MV-4-11 (cell line): Measurements from ENCODE around the gene ICA1L.
"Not testable (repeated sequence)": the region's sequence is repeated elsewhere in the genome, so short reads cannot be mapped to it uniquely, and the experiment has no call there.

Experiments used
- DNase-seq: peaks from one replicate; lab custom pipeline; 2025; lab: John Stamatoyannopoulos, UW

ICA1L gene

DNA sequence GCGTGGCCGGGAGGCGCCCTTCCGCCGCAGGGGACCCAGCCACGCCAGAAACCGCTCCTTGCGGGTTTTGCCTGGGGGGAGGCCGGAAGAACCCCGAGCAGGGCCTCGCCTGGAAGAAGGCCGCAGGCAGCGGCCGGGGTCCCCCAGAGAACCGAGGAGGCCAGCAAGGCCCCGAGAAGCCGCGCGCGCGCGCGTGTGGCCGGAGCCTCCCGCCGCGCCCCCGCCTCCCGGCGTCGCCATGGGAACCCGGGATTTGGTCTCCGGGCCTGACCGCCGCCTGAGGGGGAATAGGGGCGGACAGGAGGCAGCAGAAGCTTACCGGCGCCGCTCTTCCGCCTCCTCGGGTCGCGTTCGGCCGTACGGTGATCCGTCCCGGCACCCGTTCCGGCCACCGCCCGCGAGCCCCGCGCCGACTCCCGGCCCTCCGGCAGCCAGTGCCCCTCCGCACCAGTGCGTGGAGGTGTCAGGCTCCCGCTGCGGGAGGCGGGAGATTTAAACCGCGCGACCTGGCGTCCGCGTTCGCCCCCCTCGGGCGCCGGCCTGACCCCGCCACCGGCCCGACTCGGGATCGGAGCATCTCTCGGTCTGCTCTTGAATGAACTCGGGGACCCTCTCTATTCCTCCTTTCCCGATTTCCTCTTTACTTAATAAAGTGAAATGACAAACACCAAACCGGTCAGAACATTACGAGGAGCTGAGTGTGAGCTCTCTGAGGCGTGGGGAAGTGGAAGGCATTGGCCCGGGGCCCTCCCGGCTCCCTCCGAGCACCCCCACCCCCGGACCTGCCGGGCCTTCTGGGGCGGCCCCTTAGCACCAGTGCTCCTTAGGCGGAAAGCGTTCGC, at the start of gene ICA1L:
Gene ICA1L (minus strand): TSS at position 467 of the 842 bp plus-strand sequence. CDS start 42,757 bp downstream, outside the sequence.
- peak; percentile 37 for DNase-seq

DNA sequence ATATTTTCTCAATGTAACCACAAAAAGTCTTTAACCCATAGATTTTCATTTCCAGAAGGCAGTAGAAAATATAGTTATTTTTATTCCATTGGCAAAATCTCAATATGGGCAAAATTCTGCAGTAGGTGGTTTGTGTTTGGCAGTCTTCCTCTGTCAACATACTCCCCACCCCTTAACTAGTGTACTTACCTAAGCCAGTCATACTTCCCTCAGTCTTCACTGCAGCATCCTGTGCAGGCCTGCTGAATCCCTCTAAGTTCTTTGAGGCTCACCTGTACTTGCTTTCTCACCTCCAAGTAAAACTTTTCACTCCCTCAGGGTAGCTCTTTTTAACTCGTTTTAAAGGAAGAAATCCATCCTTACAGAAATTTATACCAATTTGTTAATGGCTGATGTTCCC, 47.3 kb upstream of the ICA1L start:
- DNase-seq: no peak

DNA sequence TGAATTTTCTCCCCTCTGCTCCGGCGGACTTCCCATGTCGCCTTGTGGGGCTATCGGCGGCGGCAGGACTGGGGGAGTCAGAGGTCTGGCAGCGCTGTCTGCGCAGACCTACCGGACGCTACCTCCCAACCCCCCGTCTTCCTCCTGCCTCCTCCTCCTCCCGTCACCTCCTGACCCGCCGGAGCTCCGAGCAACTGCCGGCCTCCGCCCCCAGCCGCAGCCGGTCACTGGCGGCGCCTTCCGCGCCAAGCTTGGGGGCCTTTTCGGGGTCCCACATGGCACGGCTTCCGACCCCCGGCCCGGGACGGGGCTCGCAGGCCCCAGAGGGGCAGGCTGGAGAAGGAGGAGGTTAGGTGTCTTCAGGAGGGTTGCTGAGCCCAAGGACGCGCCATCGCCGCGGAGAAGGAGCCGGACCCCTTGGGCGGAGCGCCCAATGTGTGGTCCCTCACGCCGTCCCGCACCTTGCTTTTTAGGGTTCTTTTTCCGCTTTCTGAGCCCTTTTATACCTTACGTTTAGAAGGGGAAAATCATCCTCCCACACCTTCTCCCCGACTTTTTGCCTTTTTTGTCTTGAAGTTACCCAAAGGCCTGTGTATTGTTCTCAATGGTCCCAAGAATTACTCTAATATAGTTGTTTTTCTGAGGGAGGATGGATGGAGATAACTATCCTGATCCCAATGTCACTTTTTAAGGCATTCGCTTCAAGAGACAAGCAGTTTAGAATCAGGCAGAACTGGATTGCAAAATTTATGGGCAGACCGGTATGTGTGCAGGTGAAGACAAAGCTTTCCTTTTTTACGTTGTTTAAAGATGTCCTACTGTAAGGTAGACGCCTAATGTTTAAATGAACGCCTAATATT, 41.0 kb upstream of the ICA1L start:
- not testable (repeated sequence) for DNase-seq

DNA sequence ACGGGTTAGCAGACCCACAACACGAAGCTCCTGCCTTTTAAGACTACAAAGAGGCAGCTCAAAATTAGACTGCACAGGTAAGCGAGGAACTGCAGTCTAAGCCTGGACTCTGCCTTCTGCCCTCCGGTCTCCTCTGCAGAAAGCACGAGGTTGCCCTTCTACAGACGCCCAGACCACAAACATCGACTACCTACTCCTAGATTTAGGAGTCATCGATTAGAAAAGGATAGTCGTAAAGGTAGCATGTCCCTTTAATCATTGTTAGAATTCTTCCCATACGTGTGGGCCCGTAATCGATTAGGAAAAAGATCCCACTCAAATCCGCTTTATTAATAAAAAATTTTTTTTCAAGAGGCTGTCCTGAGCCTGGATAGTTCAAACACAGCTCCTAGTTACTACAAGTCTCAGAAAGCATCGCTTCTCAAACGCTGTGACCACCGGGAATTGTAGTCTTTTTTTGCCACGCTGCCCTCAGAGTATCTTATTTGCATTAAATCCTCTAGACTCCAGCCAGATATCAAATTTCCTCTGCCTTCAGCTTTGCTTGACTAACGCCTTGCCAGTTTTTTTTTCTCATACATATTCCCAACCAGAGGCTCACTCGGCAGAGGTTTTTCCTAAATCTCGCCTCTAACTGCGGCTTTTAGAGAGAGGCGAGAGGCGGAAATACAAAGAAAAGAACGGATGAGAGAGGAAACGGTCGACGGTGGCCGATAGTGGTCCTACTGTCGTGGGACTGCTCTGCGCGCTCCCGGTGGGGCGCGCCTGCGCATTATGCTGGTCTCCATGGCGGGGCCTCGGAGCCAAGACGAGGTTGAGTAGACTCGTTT, 40.2 kb upstream of the ICA1L start, which contains the start of the genes CARF and WDR12:
Gene CARF (plus strand): TSS at position 764 of the 830 bp plus-strand sequence. CDS start 29,628 bp downstream, outside the sequence.
Gene WDR12 (minus strand): TSS at position 162 of the 830 bp plus-strand sequence. CDS start 197 bp downstream, outside the sequence.
- DNase-seq: peak; percentile 90

DNA sequence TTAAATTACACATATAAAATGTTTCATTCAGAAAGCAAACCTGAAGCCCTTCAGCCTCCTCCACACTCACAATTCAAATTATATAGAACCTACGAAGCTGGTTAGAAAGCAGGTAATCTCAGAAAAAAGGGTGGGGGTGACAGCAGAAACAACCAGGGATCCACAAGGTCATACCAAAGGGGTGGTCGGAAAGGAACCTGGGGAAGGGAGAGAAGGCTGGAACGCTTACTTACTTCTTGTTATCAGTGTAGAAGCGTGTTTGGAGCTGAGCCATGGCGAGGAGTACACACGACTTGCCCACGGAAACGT, 39.6 kb upstream of the ICA1L start:
- DNase-seq: no peak

DNA sequence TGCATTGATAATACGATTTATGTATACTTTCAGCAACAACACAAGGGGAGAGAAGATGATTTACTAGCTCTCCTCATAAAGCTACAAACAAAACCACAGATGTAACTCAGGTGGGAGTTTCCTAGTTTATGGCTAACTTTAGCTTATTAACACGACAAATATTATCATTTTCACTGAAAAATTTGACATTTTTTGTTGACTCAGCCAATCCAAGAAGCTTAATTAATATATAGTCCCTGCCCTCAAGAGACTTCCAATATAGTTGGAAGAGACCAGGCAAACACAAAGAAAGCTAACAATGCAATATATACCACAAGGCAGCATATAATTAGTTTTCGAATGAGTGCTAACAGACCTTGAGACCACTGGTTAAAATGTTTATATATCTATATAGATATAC, 39.1 kb upstream of the ICA1L start:
- no peak for DNase-seq

DNA sequence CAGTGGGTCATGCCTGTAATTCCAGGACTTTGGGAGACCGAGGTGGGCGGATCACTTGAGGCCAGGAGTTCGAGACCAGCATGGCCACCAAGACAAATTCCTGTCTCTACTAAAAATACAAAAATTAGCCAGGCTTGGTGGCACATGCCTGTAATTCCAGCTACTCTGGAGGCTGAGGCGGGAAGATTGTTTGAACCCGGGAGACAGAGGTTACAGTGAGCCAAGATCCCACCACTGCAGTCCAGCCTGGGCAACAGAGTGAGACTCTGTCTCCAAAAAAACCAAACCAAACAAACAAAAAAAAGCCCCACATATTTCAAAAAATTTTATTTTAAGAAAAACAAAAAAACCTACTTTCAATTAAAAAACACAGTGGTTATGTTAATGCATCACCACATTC, 38.7 kb upstream of the ICA1L start:
- DNase-seq: not testable (repeated sequence)

DNA sequence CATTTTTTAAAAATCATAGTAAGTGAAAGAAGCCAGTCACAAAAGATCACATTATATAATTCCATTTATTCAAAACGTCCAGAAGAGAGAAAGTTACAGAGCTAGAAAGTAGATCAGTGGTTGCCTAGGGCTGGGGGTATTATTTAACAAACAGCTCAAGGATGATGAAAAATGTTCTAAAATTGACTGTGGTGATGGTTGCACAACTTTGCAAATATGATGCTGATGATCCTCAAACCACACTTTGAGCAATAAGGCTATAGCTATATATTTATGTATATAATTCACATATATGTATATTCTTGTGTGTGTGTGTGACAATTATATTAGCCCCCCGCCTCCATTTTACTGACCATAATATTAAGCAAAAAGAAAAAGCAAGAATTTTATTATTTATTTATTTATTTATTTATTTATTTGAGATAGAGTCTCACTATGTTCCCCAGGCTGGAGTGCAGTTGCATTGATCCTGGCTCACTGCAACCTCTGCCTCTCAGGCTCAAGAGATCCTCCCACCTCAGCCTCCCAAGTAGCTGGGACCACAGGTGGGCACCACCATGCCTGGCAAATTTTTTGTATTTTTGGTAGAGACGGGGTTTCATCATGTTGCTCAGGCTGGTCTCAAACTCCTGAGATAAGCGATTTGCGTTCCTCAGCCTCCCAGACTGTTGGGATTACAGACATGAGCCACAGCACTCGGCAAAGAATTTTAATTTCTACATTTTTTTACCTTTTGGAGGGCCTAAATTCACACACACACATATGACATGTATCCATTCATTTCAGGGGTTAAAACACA, 38.0 kb upstream of the ICA1L start:
- DNase-seq: peak; percentile 83

DNA sequence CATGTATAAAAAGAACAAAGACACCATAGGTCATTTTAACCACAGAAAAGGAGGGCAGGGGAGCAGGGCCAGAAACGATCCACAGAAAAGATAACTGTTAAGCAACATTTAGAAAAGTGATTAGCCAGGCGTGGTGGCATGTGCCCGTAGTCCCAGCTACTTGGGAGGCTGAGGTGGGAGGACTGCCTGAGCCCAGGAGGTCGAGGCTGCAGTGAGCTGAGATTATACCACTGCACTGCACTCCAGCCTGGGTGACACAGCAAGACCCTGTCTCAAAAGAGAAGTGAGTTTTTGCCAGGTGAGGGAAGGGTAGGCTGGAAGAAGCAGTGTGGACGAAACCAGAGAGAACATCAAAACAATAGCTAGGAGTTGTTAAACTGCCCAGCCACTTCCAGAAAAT, 36.6 kb upstream of the ICA1L start:
- no peak for DNase-seq

DNA sequence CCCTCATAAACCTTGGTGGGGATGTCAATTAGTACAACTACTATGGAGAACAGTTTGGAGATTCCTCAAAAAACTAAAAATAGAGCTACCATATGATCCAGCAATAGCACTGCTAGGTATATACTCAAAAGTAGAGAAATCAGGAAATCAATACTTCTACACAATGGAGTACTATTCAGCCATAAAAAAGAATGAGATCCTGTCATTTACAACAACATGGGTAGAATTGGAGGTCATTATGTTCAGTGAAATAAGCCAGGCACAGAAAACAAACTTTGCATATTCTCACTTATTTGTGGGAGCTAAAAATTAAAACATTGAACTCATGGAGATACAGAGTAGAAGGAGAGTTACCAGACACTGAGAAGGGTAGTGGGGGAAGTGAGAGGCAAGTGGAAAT, 33.9 kb upstream of the ICA1L start:
- not testable (repeated sequence) for DNase-seq

DNA sequence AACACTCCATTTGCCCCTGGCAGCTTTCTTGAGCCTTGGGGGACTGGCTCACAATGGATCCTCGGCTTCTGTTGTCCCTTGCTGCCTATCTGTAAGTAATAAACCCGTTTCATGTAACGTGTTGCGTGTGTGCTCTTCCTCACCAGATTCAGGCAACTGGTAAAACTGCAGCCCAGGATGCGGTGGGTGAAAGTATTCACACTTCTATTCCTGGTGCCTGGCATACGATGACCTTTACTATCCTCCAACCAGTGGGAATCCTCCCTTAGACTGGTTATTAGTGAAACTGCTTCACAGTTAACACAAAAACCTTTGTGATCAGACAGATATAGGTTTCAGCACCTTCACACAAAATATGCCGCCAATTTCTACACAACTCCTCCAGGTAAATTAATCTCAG, 13.6 kb upstream of the ICA1L start:
- no peak for DNase-seq

DNA sequence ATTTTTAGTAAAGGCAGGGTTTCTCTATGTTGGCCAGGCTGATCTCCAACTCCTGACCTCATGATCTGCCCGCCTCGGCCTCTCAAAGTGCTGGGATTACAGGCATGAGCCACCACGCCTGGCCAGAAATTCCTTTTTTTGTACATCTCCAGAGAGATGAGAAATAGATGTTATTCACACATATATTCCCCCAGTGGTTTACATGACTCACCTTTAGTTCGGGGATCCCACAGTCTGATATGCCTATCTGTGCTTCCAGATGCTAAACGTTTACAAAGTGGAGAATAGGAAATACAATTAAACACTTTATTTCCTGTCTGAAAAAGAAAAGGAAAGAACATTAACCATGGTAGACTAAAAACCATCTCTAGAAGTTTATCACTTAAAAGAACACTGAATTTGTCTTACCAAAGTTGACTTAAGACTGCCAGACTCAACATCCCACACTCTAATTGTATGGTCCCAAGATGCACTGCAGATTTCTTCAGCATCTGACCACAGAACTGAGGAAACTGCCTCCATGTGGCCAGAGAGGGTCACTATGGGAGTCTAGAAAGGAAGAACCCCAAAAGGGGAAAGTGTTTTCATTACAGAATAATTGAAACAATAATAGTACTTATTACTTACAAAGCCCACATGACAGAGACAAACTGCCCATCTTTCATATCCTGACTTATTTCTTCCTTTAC, 12.6 kb upstream of the ICA1L start:
- DNase-seq: peak; percentile 11

DNA sequence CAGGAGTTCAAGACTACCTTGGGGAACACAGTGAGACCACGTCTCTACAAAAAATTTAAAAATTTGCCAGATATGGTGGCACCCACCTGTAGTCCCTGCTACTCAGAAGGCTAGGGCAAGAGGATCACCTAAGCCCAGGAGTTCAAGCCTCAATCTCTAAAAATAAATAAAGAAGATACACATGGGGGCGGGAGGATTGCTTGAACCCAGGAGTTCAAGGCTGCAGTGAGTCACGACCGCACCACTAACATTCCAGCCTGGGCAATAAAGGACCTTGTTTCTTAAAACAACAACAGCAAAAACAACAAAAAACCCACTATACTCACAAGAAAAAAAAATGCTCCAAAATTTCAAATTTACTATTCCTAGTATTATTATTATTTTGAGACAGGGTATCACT, 10.0 kb upstream of the ICA1L start:
- DNase-seq: no peak

DNA sequence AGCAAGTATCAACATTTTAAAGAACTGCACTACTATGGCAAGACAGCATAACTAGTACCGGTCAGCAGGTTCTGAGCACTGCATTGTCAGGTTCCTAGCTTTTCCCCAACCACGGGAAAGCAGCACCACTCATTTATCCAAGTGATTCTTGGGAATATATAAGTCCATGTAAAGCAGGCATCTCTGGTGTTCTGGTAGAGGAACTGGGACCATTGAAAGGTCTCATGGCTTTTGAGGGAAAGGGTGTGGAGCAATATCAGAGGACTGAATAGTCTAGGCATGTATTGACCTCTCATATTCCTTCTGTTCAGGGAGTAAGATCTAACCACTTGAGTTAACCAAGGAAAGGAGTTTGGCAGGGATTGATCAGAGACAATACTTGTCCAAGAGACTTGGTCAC, 6.1 kb upstream of the ICA1L start:
- no peak for DNase-seq

DNA sequence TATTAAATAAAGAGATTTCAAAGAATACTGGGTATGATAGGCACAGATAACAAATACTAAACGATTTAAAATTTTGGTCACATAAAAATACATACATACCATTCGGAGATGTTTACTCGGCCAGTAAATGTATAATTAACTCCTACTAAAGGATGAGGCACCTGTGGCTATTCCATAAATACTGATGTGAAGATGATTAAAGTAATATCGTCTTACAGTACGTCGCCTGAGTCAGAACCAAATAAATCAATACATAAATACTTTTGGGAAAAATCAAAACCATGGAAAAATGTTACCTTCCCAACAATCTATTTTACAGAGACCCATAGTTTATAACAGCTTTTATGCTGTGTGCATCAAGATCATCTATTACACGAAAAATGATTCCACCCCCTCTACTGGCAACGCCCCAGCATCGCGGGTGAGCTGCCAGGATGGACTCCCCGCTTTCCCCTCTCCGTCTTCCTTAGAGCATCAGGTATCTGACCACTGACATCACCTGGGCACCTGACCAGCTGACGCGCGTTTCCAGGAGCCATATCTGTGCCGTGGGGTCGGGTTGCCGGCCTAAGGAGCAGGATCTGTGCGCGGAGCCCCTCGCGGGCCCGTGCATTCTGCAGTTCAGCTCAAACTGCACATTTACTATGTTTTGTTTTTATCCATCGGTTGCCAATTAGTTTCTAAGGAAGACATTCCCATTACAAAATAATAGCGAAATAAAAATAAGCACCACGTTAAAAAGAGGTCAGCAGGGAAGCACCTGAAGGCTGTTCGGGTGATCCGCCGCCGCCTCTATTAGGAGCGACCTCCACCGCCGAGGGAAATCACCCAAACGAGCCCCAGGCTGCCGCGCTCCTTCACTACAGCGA, 901 bp downstream of the ICA1L start:
- DNase-seq: peak; percentile 54

DNA sequence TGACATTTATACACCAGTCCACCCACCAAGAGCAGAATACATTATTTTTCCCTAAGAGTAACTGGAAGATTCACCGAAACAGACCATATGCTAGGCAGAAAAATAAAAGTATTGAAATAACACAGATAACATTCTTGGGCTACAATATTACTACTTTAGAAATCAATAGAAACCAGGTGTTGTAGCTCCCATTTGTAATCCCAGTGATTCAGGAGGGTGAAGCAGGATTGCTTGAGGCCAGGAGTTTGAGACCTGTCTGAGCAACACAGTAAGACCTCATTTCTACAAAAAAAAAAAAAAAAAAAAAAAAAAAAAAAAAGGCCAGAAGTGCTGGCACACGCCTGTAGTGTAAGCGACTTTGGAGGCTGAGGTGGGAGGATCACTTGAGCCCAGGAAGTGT, 9.6 kb downstream of the ICA1L start:
- no peak for DNase-seq

DNA sequence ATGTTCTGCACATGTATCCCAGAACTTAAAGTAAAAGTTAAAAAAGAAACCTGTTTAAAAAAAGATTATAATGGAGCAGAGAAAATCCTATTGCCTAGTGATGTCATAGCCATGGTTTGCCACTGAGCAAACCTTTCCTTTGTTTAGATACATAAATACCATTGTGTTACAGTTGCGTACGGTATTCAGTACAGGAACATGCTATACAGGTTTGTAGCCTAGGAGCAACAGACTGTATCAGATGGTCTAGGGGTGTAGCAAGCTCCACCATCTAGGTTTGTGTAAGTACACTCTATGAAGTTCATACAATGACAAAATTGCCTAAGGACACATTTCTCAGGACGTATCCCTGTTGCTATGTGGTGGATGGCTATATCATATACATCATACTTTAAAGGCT, 13.0 kb downstream of the ICA1L start:
- no peak for DNase-seq

DNA sequence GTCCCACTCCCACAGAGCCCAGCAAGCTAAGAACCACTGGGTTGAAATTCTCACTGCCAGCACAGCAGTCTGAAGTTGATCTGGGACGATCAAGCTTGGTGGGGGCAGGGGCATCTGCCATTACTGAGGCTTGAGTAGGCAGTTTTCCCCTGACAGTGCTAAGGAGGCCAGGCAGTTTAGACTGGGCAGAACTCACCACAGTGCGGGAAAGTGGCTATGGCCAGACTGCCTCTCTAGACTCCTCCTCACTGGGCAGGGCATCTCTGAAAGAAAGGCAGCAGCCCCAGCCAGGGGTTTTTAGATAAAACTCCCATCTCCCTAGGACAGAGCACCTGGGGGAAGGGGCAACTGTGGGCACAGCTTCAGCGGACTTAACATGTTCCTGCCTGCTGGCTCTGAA, 22.2 kb downstream of the ICA1L start:
- peak; percentile 8 for DNase-seq

DNA sequence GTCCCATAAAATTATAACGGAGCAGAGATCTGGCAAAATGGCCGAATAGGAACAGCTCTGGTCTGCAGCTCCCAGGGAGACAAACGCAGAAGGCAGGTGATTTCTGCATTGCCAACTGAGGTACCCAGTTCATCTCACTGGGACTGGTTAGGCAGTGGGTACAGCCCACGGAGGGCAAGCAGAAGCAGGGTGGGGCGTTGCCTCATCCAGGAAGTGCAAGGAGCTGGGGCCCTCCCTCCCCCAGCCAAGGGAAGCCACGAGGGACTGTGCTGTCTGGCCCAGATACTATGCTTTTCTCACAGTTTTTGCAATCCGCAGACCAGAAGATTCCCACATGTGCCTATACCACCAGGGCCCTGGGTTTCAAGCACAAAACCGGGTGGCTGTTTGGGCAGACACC, 22.8 kb downstream of the ICA1L start:
- DNase-seq: peak; percentile 84
